ENCODE results near the gene MLX. TPM values are rescaled to one million over a fixed set of nuclear protein-coding genes. Genes with fewer than 3 reads are reported as not detected.
A peak's percentile ranks its signal among the peaks of the same experiment; 100 is the strongest.

MLX gene
- total RNA-seq, 1 experiment from 2014 or later: 45.3 TPM

DNA sequence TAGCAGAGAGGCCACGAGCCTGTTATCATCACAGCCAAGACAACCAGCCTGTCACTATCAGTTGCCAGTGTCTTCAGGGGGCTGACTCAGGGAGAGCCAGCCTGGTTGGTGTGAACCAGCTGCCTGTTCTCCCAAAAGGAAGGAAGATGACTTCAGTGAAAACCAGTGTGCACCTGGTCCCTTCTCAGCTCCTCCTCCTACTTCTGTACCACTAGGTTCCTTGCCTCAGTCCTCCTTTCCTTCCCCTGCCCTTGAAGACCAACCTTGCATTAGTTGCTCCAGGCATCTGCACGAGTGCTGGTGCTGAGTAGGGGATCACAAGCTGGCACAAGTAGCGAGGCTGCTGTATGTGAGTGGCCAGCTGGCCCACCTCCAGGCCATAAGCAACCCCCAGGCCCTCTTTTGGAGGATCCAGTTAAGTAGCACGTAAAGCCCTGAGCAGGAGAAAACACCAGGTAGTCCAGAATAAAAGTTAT lies 51.1 kb downstream of the MLX start:
- Histone ChIP-seq H4K91ac (ENCODE audit: insufficient read length, low read depth, low read length) (no peak overlapping the region), H3K4me1 (ENCODE audit: insufficient read depth, low read length) (no peaks in the 10 kb centered on the region; the same call in 1 of the 2 replicates), H4K8ac (replicated peaks; ENCODE audit: insufficient read length, low read depth, low read length) (no peak overlapping the region), H3K79me2 (ENCODE audit: insufficient read depth, low read length) (no peaks in the 10 kb centered on the region), H2AK5ac (ENCODE audit: insufficient read length, low read length) (no peak overlapping the region), H3K23ac (ENCODE audit: insufficient read length, low read depth, low read length) (no peak overlapping the region), H3K23me2 (ENCODE audit: insufficient read length, low read depth, low read length, poor library complexity, severe bottlenecking) (no peaks in the 10 kb centered on the region), H3K18ac (ENCODE audit: insufficient read length, low read depth, low read length) (no peak overlapping the region), H2BK120ac (ENCODE audit: low read depth, low read length, poor library complexity, severe bottlenecking) (no peak overlapping the region), H2AFZ (ENCODE audit: low read length) (no peak overlapping the region), H3K9ac (ENCODE audit: extremely low read depth, insufficient read length, low read length) (no peak overlapping the region), H4K5ac (ENCODE audit: insufficient read length, low read depth, low read length) (no peak overlapping the region), H3K56ac (ENCODE audit: insufficient read length, low read depth, low read length) (no peak overlapping the region), H2BK5ac (ENCODE audit: insufficient read length, low read length) (no peak overlapping the region), H3K27me3 (ENCODE audit: insufficient read depth, low read length) (no peaks in the 10 kb centered on the region), H3T11ph (ENCODE audit: low read length) (no peak overlapping the region), H3K14ac (ENCODE audit: insufficient read depth, low read length) (no peak overlapping the region), H3K79me1 (ENCODE audit: insufficient read depth, low read depth, low read length, poor library complexity, severe bottlenecking) (no peaks in the 10 kb centered on the region), H3K4ac (ENCODE audit: low read depth, low read length) (no peak overlapping the region), H2BK12ac (ENCODE audit: insufficient read length, low read depth, low read length) (no peak overlapping the region), H3K27ac (ENCODE audit: insufficient read length, low read depth, low read length) (no peak overlapping the region), H3K4me2 (ENCODE audit: insufficient read depth, insufficient read length, low read length) (no peak overlapping the region), H2BK20ac (ENCODE audit: low read depth, low read length, poor library complexity, severe bottlenecking) (no peak overlapping the region), H2BK15ac (ENCODE audit: low read depth, low read length) (no peak overlapping the region), H4K20me1 (ENCODE audit: control insufficient read depth, insufficient read depth, insufficient read length) (no peaks in the 10 kb centered on the region), H3K9me3 (ENCODE audit: control insufficient read depth, low read depth, low read length) (no peaks in the 10 kb centered on the region)
- peaks cover 22 to 31% (median 30%) of the 10 kb centered on the region in 3 experiments for H3K36me3 Mint-ChIP-seq (ENCODE audit: insufficient read depth in 1 of 3, low read depth in 3 of 3)
- H3K4me1 Mint-ChIP-seq: peaks cover 12 to 15% of the 10 kb centered on the region in 2 experiments
- peak overlapping the region in 1 of 3 experiments; percentile 91; a peak in 2 of 7 replicates for H3K27ac Mint-ChIP-seq
- no peak overlapping the region for H3K4me3 Mint-ChIP-seq
- WGBS (ENCODE audit: extremely low coverage, insufficient read length, low lambda C conversion rate): no CpG with 5 or more reads among the region's 4 CpGs
- no peaks in the 10 kb centered on the region for H3K9me3 Mint-ChIP-seq
- DNase-seq: no peak
- peaks cover 2% of the 10 kb centered on the region; the same call in 1 of the 2 replicates for H3K27me3 Mint-ChIP-seq (ENCODE audit: low read depth)
- TF ChIP-seq, protein P1, sequence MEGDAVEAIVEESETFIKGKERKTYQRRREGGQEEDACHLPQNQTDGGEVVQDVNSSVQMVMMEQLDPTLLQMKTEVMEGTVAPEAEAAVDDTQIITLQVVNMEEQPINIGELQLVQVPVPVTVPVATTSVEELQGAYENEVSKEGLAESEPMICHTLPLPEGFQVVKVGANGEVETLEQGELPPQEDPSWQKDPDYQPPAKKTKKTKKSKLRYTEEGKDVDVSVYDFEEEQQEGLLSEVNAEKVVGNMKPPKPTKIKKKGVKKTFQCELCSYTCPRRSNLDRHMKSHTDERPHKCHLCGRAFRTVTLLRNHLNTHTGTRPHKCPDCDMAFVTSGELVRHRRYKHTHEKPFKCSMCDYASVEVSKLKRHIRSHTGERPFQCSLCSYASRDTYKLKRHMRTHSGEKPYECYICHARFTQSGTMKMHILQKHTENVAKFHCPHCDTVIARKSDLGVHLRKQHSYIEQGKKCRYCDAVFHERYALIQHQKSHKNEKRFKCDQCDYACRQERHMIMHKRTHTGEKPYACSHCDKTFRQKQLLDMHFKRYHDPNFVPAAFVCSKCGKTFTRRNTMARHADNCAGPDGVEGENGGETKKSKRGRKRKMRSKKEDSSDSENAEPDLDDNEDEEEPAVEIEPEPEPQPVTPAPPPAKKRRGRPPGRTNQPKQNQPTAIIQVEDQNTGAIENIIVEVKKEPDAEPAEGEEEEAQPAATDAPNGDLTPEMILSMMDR (conservative IDR thresholded peaks at IDR 0.05): no peak
